K562 (cell line): ENCODE data around the gene FABP2. TPM values are rescaled to one million over a fixed set of nuclear protein-coding genes. Genes with fewer than 3 reads are reported as not detected.

Experiments used
- ATAC-seq: fragments of 200-7000 bp; cut with Tn5 transposase; 3 replicates; pipeline ENCODE4 v1.9.1; 2020; ENCODE audit warnings: moderate library complexity
- BruUV-seq: library from RNA; stranded (reverse); fragments of 400-500 nt; replicated peaks from 2 replicates; lab custom pipeline; 2021; lab: Mats Ljungman, UMichigan
- CTCF ChIA-PET: fragments of 300-600 bp; formaldehyde crosslinking; extraction: SDS; loops from one replicate; lab custom pipeline; 2021; ENCODE audit warnings: low intra/inter-chr PET ratio; lab: Yijun Ruan, JAX
- POLR2A ChIA-PET: fragments of 300-600, 350-650 bp; sonication (Branson Sonifier 250); formaldehyde crosslinking; extraction: SDS; loops from one replicate; lab custom pipeline; 2021; ENCODE audit warnings: antibody characterized with exemption, inconsistent platforms; lab: Yijun Ruan, JAX
- DNase-seq, 4 experiments: peaks; one replicate each; pipeline versions ENCODE4 v3.0.0 to v3.0.0-alpha.2; 2011 to 2018; ENCODE audit warnings: low spot score in 3 of 4, mixed read lengths in 3 of 4; ENCODE audit errors: extremely low read depth in 1 of 4
- FAIRE-seq: peaks from 2 replicates; lab custom pipeline; 2011; peaks lifted over from hg19 to GRCh38; lab: Jason Lieb, UNC
- H2AFZ ChIP-seq: 2 replicates; pipeline ENCODE4 v1.6.0; 2011; ENCODE audit warnings: low read depth, low read length, control low read depth, inconsistent platforms
- H3K27ac ChIP-seq: fragments of 200-600 bp; 3 replicates; pipeline ENCODE4 v1.8.0; 2011; ENCODE audit warnings: low read depth, mild to moderate bottlenecking, control low read depth, inconsistent platforms, low read length, moderate library complexity, mixed read lengths; ENCODE audit errors: extremely low read depth
- H3K27me3 ChIP-seq, 2 experiments: fragments of 300-600 bp in 1 of 2; 2 replicates in 1 of 2; 3 replicates in 1 of 2; pipeline versions ENCODE4 v1.6.0 to v1.8.0; 2011; ENCODE audit warnings: inconsistent platforms in 2 of 2, low read length in 2 of 2, mild to moderate bottlenecking in 1 of 2, mixed read lengths in 1 of 2, moderate library complexity in 1 of 2; ENCODE audit not compliant: control insufficient read depth in 2 of 2, insufficient read depth in 2 of 2
- H3K36me3 ChIP-seq: fragments of 300-600 bp; 3 replicates; pipeline ENCODE4 v1.8.0; 2011; ENCODE audit warnings: mild to moderate bottlenecking, low read length, inconsistent platforms; ENCODE audit not compliant: control insufficient read depth, insufficient read depth
- H3K4me1 ChIP-seq, 2 experiments: fragments of 200-600 bp in 1 of 2; replicated peaks in 1 of 2; 2 replicates in 1 of 2; 3 replicates in 1 of 2; pipeline versions ENCODE4 v1.5.1 to v1.8.0; 2011; ENCODE audit warnings: inconsistent platforms in 2 of 2, low read length in 2 of 2, mild to moderate bottlenecking in 1 of 2, mixed read lengths in 1 of 2, moderate library complexity in 1 of 2; ENCODE audit not compliant: control insufficient read depth in 2 of 2, insufficient read depth in 2 of 2
- H3K4me2 ChIP-seq: 2 replicates; pipeline ENCODE4 v1.6.1; 2011; ENCODE audit warnings: low read length, control low read depth, inconsistent platforms, mixed read lengths; ENCODE audit not compliant: insufficient read depth
- H3K4me3 ChIP-seq: fragments of 200-600 bp; sonication (generic), shearing (Covaris generic); 2 replicates; pipeline ENCODE4 v1.5.1; 2016; ENCODE audit warnings: control low read depth, inconsistent platforms
- H3K79me2 ChIP-seq: fragments of 200-600 bp; 3 replicates; pipeline ENCODE4 v1.8.0; 2011; ENCODE audit warnings: low read length, inconsistent platforms; ENCODE audit not compliant: control insufficient read depth, insufficient read depth
- H3K9ac ChIP-seq, 2 experiments: 2 replicates each; pipeline versions ENCODE4 v1.6.0 to v1.6.1; 2011; ENCODE audit warnings: low read depth in 2 of 2, low read length in 2 of 2, control low read depth in 1 of 2, inconsistent platforms in 1 of 2, mild to moderate bottlenecking in 1 of 2, mixed read lengths in 1 of 2; ENCODE audit not compliant: insufficient read depth in 1 of 2
- H3K9me1 ChIP-seq: one replicate; pipeline ENCODE4 v1.6.0; 2011; ENCODE audit warnings: inconsistent platforms, mild to moderate bottlenecking, low read length, moderate library complexity; ENCODE audit not compliant: control insufficient read depth, insufficient read depth
- H3K9me3 ChIP-seq: replicated peaks from 2 replicates; pipeline ENCODE4 v1.5.1; 2011; ENCODE audit warnings: low read depth, low read length, inconsistent platforms; ENCODE audit not compliant: control insufficient read depth, insufficient read depth
- H4K20me1 ChIP-seq: replicated peaks from 2 replicates; pipeline ENCODE4 v1.6.1; 2011; ENCODE audit warnings: low read length, inconsistent platforms, mixed read lengths; ENCODE audit not compliant: control insufficient read depth, insufficient read depth
- KAT7 ChIP-seq: sonication (generic); formaldehyde crosslinking; IDR thresholded peaks from 2 replicates; pipeline ENCODE4 v1.8.0; 2022; ENCODE audit warnings: missing genetic modification reagents, mild to moderate bottlenecking, borderline replicate concordance
- L3MBTL2 ChIP-seq: fragments of 450-650 bp; IDR thresholded peaks from 2 replicates; pipeline ENCODE4 v1.6.1; 2016; ENCODE audit warnings: mild to moderate bottlenecking, moderate library complexity
- MEIS2 ChIP-seq: fragments of 450-650 bp; IDR thresholded peaks from 2 replicates; pipeline ENCODE4 v1.6.1; 2014; ENCODE audit warnings: mild to moderate bottlenecking; ENCODE audit not compliant: partially characterized antibody
- ZNF282 ChIP-seq: sonication (generic); formaldehyde crosslinking; IDR thresholded peaks from 2 replicates; pipeline ENCODE4 v1.8.1; 2023; ENCODE audit warnings: missing genetic modification reagents
- WGBS: fragments of 100-300 bp; shearing (Covaris generic); methylation state at CpG from one replicate; pipeline ENCODE4 v1.1.6; 2016; ENCODE audit warnings: low coverage, mixed read lengths; ENCODE audit not compliant: insufficient coverage; ENCODE audit errors: missing lambda C conversion rate; 5-methylcytosine and 5-hydroxymethylcytosine counted together
- in situ Hi-C: fragments of 300-500 bp; cut with MboI; formaldehyde crosslinking; loops from 4 replicates; pipeline ENCODE4 v1.15.0; 2018; ENCODE audit warnings: inconsistent platforms, mixed read lengths
- intact Hi-C: fragments of 100-400 bp; cut with micrococcal nuclease; formaldehyde crosslinking; loops from 2 replicates; pipeline ENCODE4 v1.14.2; 2022
- polyA plus RNA-seq, 8 experiments: library from polyadenylated mRNA; depleted of rRNA in 4 of 8; stranded (reverse) in 5 of 8; unstranded in 3 of 8; fragments of >200 nt; fragmentation: Nextera tagmentation in 2 of 8; fragmentation: Illumina TruSeq in 1 of 8; extraction: Ambion mirVana in 2 of 8; extraction: Trizol in 1 of 8; gene quantifications; 2 replicates each; pipeline versions ENCODE4 v1.2.1 to v1.2.3, GENCODE V29; 2011 to 2014; ENCODE audit warnings: inconsistent platforms in 1 of 8, missing spikeins in 1 of 8
- total RNA-seq, 7 experiments: library from RNA; depleted of rRNA in 6 of 7; stranded (reverse); fragments of >200 nt in 6 of 7; fragmentation: Illumina TruSeq in 2 of 7; extraction: Trizol in 2 of 7; gene quantifications; 2 replicates each; pipeline versions ENCODE4 v1.2.1 to v1.2.3, GENCODE V29; 2011 to 2021; ENCODE audit warnings: low replicate concordance in 1 of 7
- TF ChIP-seq, protein P1 (sequence below), 2 experiments: IDR thresholded peaks in 1 of 2; conservative IDR thresholded peaks in 1 of 2; 2 replicates each; pipeline ENCODE4 v1.6.1; 2016; ENCODE audit warnings: low read depth in 2 of 2, mild to moderate bottlenecking in 1 of 2, missing compliant biosample characterization in 1 of 2, missing genetic modification characterization in 1 of 2, moderate library complexity in 1 of 2

Gene FABP2
- total and polyA plus RNA-seq, 9 of the 15 experiments (the other 6 are each of a cell fraction or from before 2014, with no cell fraction given) = not detected

DNA sequence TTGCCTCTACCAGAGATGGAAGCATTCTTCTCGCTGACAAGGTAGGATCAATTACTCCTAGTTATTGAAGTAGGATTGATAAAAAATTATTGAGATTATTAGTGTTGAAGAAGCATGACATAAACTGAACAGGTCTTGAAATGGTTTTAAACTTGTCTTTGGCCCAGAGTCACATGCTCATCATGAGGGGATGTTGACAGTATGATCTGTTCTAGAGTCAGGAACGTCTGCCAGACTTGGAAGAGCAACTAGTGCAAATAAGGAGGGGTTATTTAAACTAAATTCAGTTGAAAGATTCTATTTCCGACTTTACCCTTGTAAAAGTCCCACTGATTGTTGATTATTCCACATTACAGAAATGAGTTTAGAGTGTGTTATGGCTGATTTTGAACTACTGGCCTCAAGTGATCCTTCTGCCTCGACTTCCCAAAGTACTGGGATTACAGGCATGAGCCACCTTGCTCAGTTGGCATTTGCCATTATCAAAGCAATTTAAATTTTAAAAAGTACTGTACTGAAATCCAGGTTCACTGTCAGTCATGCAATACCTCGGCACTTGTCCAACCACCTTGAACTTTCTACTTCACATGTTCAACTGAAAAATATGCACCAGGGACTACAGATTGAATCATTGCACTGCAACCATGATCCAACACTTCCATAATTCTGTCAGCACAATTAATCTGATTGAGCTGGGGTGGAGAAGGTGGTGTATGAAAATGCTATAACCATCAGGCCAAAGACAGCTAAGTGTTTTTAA lies 19.7 kb downstream of the FABP2 start:
- DNase-seq = no peak
- H2AFZ ChIP-seq = no peak overlapping the region
- no peak overlapping the region for H3K4me2 ChIP-seq
- ChIA-PET POLR2A (no interaction called here), CTCF (no interaction called here)
- WGBS = 35% methylated on average over 5 of the region's 5 CpGs
- peaks cover 5 to 11% of the 10 kb centered on the region in 2 experiments; a peak in 3 of 5 replicates for H3K4me1 ChIP-seq
- no peak for ATAC-seq
- in situ Hi-C loops (no loop called here), intact Hi-C loops (no loop called here)
- H3K4me3 ChIP-seq = no peak overlapping the region
- H3K9me1 ChIP-seq = no peaks in the 10 kb centered on the region
- H3K9ac ChIP-seq = no peak overlapping the region
- peaks cover 26% of the 10 kb centered on the region for H3K79me2 ChIP-seq
- H3K27me3 ChIP-seq = no peaks in the 10 kb centered on the region
- no peaks in the 10 kb centered on the region for H4K20me1 ChIP-seq
- H3K9me3 ChIP-seq = no peaks in the 10 kb centered on the region
- no peak overlapping the region for H3K27ac ChIP-seq
- no TSS peak for BruUV-seq
- H3K36me3 ChIP-seq = peaks cover 13% of the 10 kb centered on the region; the same call in 1 of the 3 replicates
- 0 out of 2 replicates have a peak, but pooled peaks have one; percentile 17 for TF ChIP-seq L3MBTL2
- TF ChIP-seq KAT7 (CRISPR knock-in tag) = no peak
- TF ChIP-seq, protein P1, sequence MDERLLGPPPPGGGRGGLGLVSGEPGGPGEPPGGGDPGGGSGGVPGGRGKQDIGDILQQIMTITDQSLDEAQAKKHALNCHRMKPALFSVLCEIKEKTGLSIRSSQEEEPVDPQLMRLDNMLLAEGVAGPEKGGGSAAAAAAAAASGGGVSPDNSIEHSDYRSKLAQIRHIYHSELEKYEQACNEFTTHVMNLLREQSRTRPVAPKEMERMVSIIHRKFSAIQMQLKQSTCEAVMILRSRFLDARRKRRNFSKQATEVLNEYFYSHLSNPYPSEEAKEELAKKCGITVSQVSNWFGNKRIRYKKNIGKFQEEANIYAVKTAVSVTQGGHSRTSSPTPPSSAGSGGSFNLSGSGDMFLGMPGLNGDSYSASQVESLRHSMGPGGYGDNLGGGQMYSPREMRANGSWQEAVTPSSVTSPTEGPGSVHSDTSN (CRISPR knock-in tag; IDR thresholded peaks at IDR 0.05; ENCODE audit: low read depth) = no peak
- TF ChIP-seq, protein P1 (tag; conservative IDR thresholded peaks at IDR 0.05; ENCODE audit: low read depth) = 0 out of 2 replicates have a peak, but pooled peaks have one; percentile 43
- no peak for TF ChIP-seq ZNF282
- TF ChIP-seq MEIS2 = peak; percentile 47
- TF ChIP-seq, all 486 proteins: peak for 3
- no peak for FAIRE-seq
